ENCODE data around the gene ADGRB2. TPM values are rescaled to one million over a fixed set of nuclear protein-coding genes. Genes with fewer than 3 reads are reported as not detected.

ADGRB2 gene
- total and polyA plus RNA-seq, 3 donors from 2014 or later = 11.8 to 18.0 (median 15.7) TPM

Small RNA genes within 50 kb of the gene (microRNA-seq; reads per million reads assigned to microRNA genes)
- 0 reads per million in 2 donors for gene MIR4254 (ENCODE audit: borderline number of aligned reads in 2 of 2, borderline replicate concordance in 1 of 2)

Small RNA genes within 50 kb of the gene (small RNA-seq; reads per million reads assigned to genes)
- 0 reads per million in 2 donors for gene MIR4254

Other genes starting within 250 kb of the ADGRB2 start
- 10 to 100 TPM; 16.4 to 23.2 TPM for gene TINAGL1, start 187.8 kb downstream of the ADGRB2 start, total RNA-seq
- 24.6 TPM for gene TINAGL1, start 187.8 kb downstream of the ADGRB2 start, polyA plus RNA-seq (ENCODE audit: insufficient read depth, low read depth, low replicate concordance)
- gene HCRTR1, start 146.7 kb downstream of the ADGRB2 start, total RNA-seq = under 1 TPM; 0.19 to 0.31 TPM
- gene HCRTR1, start 146.7 kb downstream of the ADGRB2 start, polyA plus RNA-seq (ENCODE audit: insufficient read depth, low read depth, low replicate concordance) = not detected
- gene PEF1, start 119.5 kb downstream of the ADGRB2 start, total RNA-seq = 100 to 1,000 TPM in 1 of 2 donors, 10 to 100 TPM in 1; 73.5 to 124 TPM
- 81.4 TPM for gene PEF1, start 119.5 kb downstream of the ADGRB2 start, polyA plus RNA-seq (ENCODE audit: insufficient read depth, low read depth, low replicate concordance)
- gene COL16A1, start 60.3 kb downstream of the ADGRB2 start, total RNA-seq = 100 to 1,000 TPM; 101 to 120 TPM
- 96.4 TPM for gene COL16A1, start 60.3 kb downstream of the ADGRB2 start, polyA plus RNA-seq (ENCODE audit: insufficient read depth, low read depth, low replicate concordance)
- gene SPOCD1, start 51.7 kb upstream of the ADGRB2 start, total RNA-seq = 10 to 100 TPM; 32.0 to 36.0 TPM
- gene SPOCD1, start 51.7 kb upstream of the ADGRB2 start, polyA plus RNA-seq (ENCODE audit: insufficient read depth, low read depth, low replicate concordance) = 22.0 TPM
- gene PTP4A2, start 174.0 kb upstream of the ADGRB2 start, total RNA-seq = 100 to 1,000 TPM; 137 to 189 TPM
- 305 TPM for gene PTP4A2, start 174.0 kb upstream of the ADGRB2 start, polyA plus RNA-seq (ENCODE audit: insufficient read depth, low read depth, low replicate concordance)
- 10 to 100 TPM; 90.4 to 95.0 TPM for gene KHDRBS1, start 249.5 kb upstream of the ADGRB2 start, total RNA-seq
- 133 TPM for gene KHDRBS1, start 249.5 kb upstream of the ADGRB2 start, polyA plus RNA-seq (ENCODE audit: insufficient read depth, low read depth, low replicate concordance)